Inferior parietal cortex (tissue), 1 donor: ENCODE data around the gene EHMT1.
"Not testable (repeated sequence)": the region's sequence is repeated elsewhere in the genome, so short reads cannot be mapped to it uniquely, and the experiment has no call there.

ENCODE experiments used
- DNase-seq: peaks from one replicate; pipeline ENCODE4 v3.0.0-alpha.2; 2016; ENCODE audit errors: extremely low spot score

Gene EHMT1

DNA sequence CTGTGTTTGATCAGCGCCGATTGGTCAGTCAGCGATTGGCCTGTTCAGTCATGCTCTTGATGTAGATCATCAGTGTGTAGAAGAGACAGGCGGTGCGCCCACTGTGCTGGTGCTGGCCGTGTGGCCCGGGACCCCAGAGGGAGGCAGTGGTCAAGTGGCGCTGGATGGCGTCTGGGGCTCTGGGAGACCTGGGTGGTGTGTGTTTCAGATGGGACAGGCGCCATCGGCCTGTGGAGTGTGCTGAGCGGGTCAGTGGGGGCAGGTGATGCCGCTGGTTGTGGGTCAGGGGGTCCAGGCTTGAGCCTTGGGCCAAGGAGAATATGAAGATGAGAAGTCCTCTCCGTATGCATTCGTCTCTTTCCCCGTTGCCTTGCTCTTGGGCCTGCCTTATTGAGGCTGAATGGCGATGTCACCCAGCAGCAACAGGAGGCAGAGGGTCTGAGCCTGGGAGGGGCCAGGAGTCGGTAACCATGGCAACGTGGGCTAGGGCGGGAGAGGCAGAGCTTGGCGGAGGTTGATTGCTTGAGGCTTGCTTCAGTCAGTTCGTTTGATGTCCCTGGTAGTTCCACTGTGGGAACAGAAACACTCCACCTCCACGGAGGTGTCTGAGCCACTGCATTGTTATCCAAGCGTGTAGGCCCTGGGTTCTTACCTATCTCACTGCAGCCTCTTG is 141.0 kb downstream of the EHMT1 start:
- no peak for DNase-seq

DNA sequence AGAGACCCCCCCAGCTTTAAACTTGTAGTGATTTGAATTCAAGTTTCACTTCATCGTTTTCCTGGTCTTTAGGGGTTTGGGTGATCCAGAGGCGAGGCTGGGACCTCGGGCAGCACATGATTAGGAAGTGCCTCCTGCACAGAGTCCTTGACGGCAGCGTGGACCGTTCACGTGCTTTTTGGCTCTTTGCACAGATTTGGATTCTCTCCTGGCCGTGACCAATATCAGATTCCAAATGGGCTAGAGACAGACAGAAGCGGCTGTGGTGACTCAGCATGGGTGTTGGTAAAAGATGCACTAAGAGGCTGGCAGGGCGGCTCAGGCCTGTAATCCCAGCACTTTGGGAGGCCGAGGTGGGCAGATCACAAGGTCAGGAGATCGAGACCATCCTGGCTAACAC is 141.6 kb downstream of the EHMT1 start:
- DNase-seq, result no peak

DNA sequence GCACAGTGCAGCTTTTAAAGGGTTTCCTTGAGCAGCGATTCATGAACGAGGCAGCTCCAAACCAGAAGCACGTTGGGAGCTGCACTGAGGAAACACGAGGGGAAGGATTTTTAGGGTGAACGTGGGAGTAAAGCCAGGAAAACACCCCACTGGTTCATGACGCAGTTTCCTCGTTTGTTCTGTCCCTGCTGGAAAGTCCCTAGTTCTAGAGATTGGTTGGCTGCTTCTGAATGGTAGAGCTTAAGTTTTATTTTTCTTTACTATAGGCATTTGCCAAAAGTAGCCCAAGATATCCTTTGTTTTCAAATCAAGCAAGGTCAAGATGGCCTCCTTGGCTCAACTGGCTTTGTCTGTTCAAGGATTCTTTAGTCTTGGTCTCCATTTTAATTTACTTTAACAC is 142.2 kb downstream of the EHMT1 start:
- DNase-seq, result no peak

DNA sequence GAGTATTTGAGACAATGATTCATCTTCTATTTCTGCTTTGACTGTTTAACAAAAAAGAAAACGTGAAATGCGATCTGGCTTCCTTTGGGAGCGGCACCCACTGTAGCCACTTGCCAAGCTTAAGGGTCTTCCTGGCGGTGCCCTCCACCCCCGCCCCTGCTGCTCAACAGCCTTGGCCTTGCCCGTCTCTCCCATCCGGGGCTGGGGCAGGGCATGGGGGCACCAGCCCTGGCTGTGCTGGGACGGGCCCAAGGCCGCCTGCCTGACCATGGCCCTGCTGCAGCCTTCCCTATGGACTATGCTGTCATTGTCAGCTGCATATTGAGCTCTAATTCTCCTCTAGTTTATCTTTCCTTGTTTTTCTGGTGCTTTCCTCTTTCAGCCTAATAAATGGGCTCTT is 143.0 kb downstream of the EHMT1 start:
- no peak for DNase-seq

DNA sequence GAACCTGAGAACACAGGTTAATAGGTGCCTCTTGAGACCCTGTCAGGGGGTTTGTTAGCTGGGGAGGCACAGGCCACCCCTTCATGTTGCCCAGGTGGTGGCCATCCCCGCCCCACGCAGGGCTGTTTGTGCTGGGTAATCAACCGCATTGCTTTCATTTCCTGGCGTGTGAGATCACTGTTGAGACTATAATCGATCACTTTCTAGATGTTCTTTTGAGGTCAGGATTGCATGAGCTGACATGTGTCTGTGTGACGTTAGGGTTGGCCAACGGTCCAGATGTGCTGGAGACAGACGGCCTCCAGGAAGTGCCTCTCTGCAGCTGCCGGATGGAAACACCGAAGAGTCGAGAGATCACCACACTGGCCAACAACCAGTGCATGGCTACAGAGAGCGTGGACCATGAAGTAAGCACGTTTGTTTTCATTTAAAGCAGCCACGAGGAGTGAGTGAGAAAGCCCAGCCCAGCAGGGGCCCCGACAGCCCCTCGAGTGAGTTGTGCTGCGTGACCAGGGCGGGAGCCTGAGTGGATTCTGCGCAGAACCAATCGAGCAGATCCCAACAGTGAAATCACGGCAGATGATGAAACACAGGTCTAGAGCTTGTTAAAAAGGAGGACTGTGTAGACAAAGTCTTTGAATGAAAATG is 143.7 kb downstream of the EHMT1 start:
- DNase-seq, result no peak

DNA sequence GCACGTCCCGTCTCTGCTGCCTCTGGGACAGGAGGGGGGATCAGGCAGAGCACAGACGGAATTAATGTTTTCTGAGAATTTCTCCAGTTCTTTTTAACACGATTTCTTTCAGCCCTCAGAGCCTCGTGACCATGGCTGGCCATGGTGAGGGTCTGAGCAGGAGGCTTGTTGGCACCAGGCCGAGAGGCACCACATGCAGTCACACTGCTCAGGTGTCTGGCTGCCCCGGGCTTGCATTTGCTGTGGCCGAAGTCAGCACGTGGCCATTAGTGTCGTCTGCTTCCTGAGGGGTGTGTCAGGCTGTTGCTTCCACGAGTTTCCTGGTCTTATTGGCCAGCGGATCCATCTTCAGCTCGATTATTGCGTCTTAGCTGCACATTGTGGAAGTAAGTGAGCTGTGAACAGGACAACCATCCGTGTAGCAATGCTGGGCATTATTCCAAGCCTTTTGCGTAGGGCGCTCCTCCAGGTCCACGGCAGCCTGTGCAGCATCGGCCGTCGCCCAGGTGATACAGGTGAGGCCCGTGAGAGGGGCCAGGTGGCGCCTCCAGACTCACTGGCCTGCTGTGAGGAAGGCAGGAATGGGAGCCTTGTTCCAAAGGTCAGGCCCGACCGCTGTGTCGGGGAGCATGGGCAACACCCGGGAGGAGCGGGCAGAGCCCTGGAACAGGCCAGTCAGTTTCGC is 144.6 kb downstream of the EHMT1 start:
- no peak for DNase-seq

DNA sequence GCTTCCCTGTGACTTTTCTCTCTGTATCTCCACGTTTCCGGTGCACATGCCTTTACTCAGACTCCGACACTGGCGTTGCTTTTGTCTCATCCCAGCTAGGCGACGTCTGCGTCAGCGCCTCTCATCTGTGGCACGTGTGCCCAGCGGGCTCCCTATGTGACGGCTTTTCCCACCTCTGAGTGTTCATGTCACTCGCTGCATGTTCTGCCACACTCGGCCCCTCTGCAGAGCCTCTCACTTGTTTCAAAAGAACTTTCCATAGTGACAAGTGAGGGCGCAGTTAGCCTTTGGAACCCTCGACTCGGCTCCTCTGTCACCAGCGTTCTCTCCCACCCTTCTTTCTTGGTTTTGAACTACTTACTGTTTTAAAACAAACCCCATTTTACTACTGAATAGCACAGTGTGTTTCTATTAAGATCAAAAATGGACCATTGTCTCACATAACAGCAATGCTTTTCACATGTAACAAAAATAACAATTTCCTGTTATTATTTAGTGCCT is 145.4 kb downstream of the EHMT1 start:
- DNase-seq, result no peak

DNA sequence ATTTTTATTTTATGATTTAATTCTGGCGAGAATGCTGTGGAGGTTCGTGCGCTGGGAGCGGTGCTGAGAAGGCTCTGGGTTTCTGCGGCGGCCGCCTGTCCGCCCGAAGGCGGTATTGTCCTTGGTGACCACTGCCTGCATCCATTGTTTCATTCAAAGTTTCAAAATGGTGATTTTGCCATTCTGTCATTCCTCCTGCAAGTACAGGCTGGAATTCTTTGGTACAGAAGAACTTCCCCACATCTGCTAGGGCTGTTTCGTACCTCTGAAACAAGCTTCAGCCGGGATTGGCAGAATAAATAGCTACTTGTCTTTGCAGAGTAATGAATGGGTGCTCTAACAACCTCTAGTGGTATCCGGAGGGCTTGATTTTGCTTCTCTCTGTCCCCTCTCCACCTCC is 146.2 kb downstream of the EHMT1 start:
- DNase-seq, result peak; percentile 32

DNA sequence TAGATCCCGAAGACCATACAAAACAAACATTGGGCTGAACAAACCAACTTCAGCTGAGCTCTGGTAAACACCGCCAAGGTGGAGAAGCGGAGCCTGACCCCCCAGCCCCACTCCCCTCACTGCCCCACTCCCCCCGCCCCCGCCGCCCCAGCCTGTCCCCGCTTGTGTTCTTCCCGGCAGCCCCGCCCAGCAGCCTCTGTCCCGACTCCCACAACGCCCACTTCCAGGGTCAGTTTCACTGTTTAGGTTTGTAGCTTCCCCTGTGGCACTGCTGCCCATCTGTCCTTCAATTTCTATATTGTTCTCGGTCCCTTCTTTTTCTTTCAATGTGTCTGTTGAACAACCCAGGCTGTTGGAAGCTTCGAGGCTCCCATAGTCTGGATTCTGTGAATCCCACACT is 146.7 kb downstream of the EHMT1 start:
- DNase-seq, result no peak

DNA sequence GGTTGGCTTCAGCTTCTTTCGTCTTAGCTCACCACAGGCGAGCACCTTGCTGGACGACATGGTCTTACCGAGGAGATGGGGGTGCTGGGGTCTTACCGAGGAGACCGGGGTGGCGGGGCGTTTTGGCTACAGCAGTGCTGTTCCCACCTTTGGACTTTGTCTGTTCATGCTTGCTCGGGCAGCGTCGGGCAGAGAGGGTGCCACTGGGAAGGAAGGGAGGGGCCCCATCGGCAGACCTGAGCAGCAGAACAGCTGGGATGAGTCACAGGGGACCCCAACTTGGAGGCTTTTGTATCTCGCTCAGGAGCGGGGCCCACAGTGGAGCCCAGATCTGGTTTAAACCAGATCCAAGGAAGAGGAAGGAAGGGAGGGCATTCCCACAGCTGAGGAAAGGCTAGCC is 152.8 kb downstream of the EHMT1 start:
- no peak for DNase-seq

DNA sequence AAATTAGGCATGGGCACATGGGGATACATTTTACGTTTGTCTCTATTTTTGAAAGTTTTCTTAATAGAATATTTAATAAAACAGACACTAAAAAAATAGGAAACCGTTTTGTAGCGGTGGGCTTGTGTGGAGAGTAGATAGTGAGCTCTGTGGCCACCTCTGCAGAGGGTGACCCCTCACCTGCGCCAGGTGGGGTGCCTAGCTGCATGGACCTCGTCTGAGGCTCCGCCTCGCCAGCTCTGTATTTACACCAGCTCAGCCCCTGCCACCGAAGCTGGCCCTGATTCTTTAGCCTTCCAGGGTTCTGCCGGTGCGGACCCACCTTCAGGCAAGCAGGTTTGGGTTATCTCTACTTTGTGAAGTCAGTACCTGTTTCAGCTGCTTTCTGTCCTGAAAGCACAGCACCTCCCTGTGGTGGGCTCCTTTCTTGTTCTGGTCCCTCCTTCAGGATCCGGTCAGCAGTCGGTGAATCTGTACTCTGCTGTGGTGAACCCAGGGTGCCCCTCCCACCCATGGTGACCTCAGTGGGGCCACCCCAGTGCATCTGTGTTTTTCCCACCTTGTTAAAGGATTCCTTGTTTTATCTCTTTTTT is 153.6 kb downstream of the EHMT1 start:
- no peak for DNase-seq

DNA sequence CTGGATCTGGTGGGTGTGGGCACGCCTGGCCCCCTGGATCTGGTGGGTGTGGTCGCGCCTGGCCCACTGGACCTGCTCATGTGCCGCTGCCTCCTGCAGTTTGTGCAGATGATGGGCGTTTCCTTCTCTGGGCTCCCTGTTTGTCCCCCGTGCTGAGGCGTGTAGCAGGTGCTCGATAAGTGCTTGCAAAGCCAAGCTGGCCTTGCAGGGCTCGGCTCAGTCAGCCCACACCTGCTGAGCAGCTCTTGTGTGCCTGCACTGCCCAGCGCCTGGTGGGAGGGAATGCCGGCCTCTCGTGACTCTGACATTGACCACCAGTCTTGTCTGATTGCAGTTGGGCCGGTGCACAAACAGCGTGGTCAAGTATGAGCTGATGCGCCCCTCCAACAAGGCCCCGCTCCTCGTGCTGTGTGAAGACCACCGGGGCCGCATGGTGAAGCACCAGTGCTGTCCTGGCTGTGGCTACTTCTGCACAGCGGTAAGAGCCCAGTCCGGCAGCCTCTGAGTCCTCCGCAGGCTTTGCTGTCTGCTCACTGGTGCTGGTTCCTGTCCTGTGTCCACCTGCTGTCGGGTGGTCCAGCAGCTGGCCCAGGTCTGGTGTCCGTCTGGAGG is 156.1 kb downstream of the EHMT1 start:
- no peak for DNase-seq

DNA sequence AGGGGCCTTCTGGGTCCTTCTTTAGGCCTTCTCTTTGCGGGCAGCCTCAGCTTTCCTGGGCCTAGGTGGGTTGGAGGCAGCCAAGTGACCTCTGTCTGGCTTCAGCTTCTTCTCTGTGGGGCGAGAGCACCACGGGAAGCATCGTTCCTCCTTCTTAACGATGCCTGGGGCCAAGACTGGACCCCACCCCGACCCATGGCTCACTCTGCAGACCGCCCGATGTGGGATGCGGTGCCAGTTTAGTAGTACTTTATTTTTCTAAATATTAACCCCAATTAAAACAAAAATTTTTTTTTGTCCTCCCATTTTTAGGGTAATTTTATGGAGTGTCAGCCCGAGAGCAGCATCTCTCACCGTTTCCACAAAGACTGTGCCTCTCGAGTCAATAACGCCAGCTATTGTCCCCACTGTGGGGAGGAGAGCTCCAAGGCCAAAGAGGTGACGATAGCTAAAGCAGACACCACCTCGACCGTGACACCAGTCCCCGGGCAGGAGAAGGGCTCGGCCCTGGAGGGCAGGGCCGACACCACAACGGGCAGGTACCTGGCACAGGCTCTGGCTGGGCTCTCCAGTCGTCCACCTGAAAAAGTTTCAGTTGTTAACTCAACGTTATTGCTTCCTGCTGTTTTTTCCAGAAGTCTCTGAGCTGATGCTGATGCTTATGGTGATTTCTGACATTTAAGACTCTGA is 157.6 kb downstream of the EHMT1 start:
- DNase-seq, result no peak

DNA sequence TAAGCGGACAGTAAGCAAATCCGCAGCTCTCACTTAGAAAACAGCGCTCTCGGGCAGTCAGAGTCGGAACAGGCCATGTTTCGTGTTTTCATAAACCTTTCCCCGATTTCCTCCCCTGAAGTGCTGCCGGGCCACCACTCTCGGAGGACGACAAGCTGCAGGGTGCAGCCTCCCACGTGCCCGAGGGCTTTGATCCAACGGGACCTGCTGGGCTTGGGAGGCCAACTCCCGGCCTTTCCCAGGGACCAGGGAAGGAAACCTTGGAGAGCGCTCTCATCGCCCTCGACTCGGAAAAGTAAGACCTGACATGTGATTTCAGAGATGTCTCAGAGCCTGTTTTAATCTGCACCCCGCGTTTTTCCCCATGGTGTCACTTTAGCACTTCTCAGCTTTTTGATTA is 159.0 kb downstream of the EHMT1 start:
- DNase-seq, result no peak

DNA sequence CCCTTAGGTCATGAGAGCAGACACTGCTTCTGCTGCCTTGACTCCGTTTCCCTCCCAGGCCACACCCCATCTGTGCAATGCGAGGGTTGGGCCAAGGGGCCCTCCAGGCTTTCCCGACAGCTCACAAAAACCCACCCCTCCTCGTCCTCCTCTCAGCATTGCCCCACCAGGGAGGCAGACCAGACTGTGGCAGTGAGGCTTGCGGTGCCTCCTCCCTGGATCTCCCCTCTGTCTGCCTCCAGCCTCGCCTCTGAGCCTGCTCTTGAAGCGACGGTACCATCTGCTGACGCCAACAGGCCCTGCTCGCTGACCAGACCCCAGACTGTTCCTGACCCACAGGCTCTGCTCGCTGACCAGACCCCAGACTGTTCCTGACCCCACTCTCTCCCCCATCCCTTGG is 159.5 kb downstream of the EHMT1 start:
- no peak for DNase-seq

DNA sequence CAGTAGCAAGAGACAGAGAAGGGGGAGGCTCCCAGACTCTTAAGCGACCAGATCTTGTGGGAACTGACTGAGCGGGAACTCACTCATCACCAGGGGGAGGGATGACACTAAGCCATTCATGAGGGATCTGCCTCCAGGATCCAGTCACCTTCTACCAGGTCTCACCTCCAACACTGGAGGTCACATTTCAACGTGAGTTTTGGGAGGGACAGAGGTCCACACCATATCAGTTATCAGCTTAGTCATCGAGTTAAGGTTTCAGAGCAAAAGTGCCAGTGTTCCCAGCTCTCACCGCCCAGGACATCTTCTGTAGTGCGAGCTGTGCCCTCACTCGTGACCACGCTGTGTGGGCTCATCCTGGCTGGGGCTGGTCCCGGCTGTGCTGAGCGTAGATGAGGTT is 160.1 kb downstream of the EHMT1 start:
- DNase-seq, result no peak

DNA sequence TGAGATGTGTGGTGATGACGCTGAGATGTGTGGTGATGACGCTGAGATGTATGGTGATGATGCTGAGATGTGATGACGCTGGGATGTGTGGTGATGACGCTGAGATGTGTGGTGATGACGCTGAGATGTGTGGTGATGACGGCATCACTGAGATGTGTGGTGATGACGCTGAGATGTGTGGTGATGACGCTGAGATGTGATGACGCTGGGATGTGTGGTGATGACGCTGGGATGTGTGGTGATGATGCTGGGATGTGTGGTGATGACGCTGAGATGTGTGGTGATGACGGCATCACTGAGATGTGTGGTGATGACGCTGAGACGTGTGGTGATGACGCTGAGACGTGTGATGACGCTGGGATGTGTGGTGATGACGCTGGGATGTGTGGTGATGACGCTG is 161.2 kb downstream of the EHMT1 start:
- not testable (repeated sequence) for DNase-seq

DNA sequence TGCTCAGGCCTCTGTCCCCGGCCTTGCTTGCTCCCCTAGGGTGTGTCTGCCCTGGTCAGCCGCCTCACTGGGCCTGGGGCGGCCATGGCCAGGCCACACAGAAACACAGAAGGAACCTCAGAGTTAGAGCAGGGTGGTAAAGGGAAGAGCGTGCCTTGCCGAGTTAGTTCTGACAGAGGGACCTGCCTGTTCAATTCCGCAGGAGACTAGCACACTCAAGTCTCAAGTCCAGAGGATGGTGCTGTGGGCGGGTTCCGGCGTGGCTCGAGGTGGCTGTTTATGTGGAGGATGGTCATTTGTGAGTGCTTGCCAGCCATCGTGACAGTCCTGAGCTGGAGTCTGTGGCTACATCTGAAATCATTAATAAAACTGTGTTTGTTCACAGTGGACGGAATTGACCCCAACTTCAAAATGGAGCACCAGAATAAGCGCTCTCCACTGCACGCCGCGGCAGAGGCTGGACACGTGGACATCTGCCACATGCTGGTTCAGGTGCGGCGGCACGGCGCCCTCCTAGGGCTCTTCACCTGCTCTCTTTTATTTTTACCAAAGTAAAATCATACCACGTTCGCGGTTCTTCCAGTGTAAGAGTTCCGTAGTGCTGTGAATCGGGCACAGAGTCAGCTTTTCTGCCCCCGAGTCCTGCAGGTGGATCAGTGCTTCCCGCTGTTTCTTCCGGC is 163.2 kb downstream of the EHMT1 start:
- DNase-seq, result no peak

DNA sequence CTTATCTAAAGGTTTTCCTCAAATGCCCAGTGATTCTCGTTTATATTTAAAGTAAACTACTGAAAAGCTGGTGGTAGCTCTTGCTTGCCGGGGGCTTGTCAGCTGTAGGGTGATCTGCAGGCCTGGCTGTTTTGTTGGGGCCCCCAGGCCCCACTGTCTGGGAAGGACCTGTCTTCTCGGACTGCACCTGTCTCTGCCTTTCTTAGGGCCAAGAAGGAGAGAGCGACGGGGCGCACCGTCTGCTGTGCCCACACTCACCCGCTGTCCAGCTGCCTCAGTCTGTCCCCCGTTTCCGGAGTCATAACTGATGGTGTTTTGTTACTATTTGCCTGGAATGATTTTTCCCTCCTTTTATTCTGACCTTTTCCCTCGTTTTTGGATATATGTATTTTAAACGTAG is 164.7 kb downstream of the EHMT1 start:
- DNase-seq, result no peak

DNA sequence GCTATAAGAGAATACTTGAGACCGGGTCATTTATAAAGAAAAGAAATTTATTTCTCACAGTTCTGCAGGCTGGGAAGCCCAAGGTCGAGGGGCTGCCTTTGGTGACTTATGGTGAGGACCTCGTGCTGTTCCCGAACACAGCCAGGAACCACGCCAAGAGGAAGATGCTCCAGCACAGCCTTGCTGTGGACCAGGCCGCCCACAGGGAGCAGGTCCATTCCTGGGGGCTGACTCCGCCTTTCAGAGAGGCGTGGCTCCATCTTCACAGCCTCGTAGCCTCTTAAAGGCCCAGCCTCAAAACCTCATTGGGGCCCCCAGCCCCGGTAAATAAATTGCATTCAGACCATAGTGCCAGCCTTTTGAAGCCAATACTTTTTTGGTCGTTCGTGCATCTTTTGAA is 165.2 kb downstream of the EHMT1 start:
- DNase-seq, result no peak
